H9 (cell line): ENCODE data around the gene CYP2R1. TPM values are rescaled to one million over a fixed set of nuclear protein-coding genes. Genes with fewer than 3 reads are reported as not detected.

ENCODE experiments used
- DNase-seq: peaks from one replicate; pipeline ENCODE4 v3.0.0-alpha.2; 2017
- H2AFZ ChIP-seq: one replicate; pipeline ENCODE4 v1.6.1; 2013; ENCODE audit warnings: mild to moderate bottlenecking, low read length, control low read depth, moderate library complexity
- H2AK5ac ChIP-seq: 2 replicates; pipeline ENCODE4 v1.6.1; 2013; ENCODE audit warnings: low read length, control low read depth, mixed read lengths; ENCODE audit not compliant: insufficient read length
- H2BK120ac ChIP-seq: one replicate; pipeline ENCODE4 v1.6.1; 2013; ENCODE audit warnings: low read depth, mild to moderate bottlenecking, low read length, control low read depth, inconsistent platforms; ENCODE audit not compliant: poor library complexity, severe bottlenecking
- H2BK12ac ChIP-seq: 2 replicates; pipeline ENCODE4 v1.6.1; 2013; ENCODE audit warnings: low read length, control low read depth, mixed read lengths, low read depth; ENCODE audit not compliant: insufficient read length
- H2BK15ac ChIP-seq: 2 replicates; pipeline ENCODE4 v1.6.1; 2013; ENCODE audit warnings: low read depth, low read length, control low read depth
- H2BK20ac ChIP-seq: one replicate; pipeline ENCODE4 v1.6.1; 2013; ENCODE audit warnings: low read depth, mild to moderate bottlenecking, low read length, control low read depth, inconsistent platforms; ENCODE audit not compliant: poor library complexity, severe bottlenecking
- H2BK5ac ChIP-seq: 2 replicates; pipeline ENCODE4 v1.6.1; 2013; ENCODE audit warnings: low read length, control low read depth, mixed read lengths; ENCODE audit not compliant: insufficient read length
- H3K14ac ChIP-seq: 2 replicates; pipeline ENCODE4 v1.6.1; 2013; ENCODE audit warnings: low read length, control low read depth; ENCODE audit not compliant: insufficient read depth
- H3K18ac ChIP-seq: 2 replicates; pipeline ENCODE4 v1.6.1; 2013; ENCODE audit warnings: low read depth, mild to moderate bottlenecking, mixed read lengths, low read length, control low read depth; ENCODE audit not compliant: insufficient read length
- H3K23ac ChIP-seq: 2 replicates; pipeline ENCODE4 v1.6.1; 2013; ENCODE audit warnings: low read length, control low read depth, mixed read lengths, low read depth; ENCODE audit not compliant: insufficient read length
- H3K23me2 ChIP-seq: 2 replicates; pipeline ENCODE4 v1.6.1; 2013; ENCODE audit warnings: low read depth, mild to moderate bottlenecking, mixed read lengths, low read length, control low read depth; ENCODE audit not compliant: insufficient read length, poor library complexity, severe bottlenecking
- H3K27ac ChIP-seq: 2 replicates; pipeline ENCODE4 v1.5.1; 2013; ENCODE audit warnings: low read length, control low read depth, mixed read lengths, low read depth; ENCODE audit not compliant: insufficient read length
- H3K27me3 ChIP-seq: 2 replicates; pipeline ENCODE4 v1.6.1; 2013; ENCODE audit warnings: low read length, control low read depth, inconsistent platforms; ENCODE audit not compliant: insufficient read depth
- H3K4ac ChIP-seq: 2 replicates; pipeline ENCODE4 v1.6.1; 2013; ENCODE audit warnings: low read depth, mild to moderate bottlenecking, control low read depth, inconsistent platforms, low read length, moderate library complexity
- H3K4me1 ChIP-seq: 2 replicates; pipeline ENCODE4 v1.6.1; 2013; ENCODE audit warnings: low read length, control low read depth, inconsistent platforms; ENCODE audit not compliant: insufficient read depth
- H3K4me2 ChIP-seq: 2 replicates; pipeline ENCODE4 v1.6.1; 2013; ENCODE audit warnings: low read length, control low read depth, mixed read lengths; ENCODE audit not compliant: insufficient read length, insufficient read depth
- H3K56ac ChIP-seq: 2 replicates; pipeline ENCODE4 v1.6.1; 2013; ENCODE audit warnings: low read depth, mild to moderate bottlenecking, mixed read lengths, low read length, control low read depth; ENCODE audit not compliant: insufficient read length
- H3K79me1 ChIP-seq: 2 replicates; pipeline ENCODE4 v1.6.1; 2013; ENCODE audit warnings: low read depth, mild to moderate bottlenecking, moderate library complexity, low read length, control low read depth, inconsistent platforms; ENCODE audit not compliant: insufficient read depth, poor library complexity, severe bottlenecking
- H3K79me2 ChIP-seq: 2 replicates; pipeline ENCODE4 v1.6.1; 2013; ENCODE audit warnings: low read length, control low read depth, inconsistent platforms; ENCODE audit not compliant: insufficient read depth
- H3K9ac ChIP-seq: 2 replicates; pipeline ENCODE4 v1.6.1; 2013; ENCODE audit warnings: low read length, control low read depth, mixed read lengths; ENCODE audit not compliant: insufficient read length; ENCODE audit errors: extremely low read depth
- H3K9me3 ChIP-seq: one replicate; pipeline ENCODE4 v1.6.1; 2013; ENCODE audit warnings: low read depth, low read length, inconsistent platforms; ENCODE audit not compliant: control insufficient read depth
- H3T11ph ChIP-seq: one replicate; pipeline ENCODE4 v1.6.1; 2013; ENCODE audit warnings: mild to moderate bottlenecking, low read length, control low read depth, inconsistent platforms
- H4K20me1 ChIP-seq: one replicate; pipeline ENCODE4 v1.6.1; 2013; ENCODE audit not compliant: control insufficient read depth, insufficient read length, insufficient read depth
- H4K5ac ChIP-seq: 2 replicates; pipeline ENCODE4 v1.6.1; 2013; ENCODE audit warnings: low read depth, mild to moderate bottlenecking, mixed read lengths, low read length, control low read depth; ENCODE audit not compliant: insufficient read length
- H4K8ac ChIP-seq: replicated peaks from 2 replicates; pipeline ENCODE4 v1.6.1; 2013; ENCODE audit warnings: low read length, control low read depth, mixed read lengths, low read depth; ENCODE audit not compliant: insufficient read length
- H4K91ac ChIP-seq: 2 replicates; pipeline ENCODE4 v1.6.1; 2013; ENCODE audit warnings: low read depth, mild to moderate bottlenecking, moderate library complexity, mixed read lengths, low read length, control low read depth; ENCODE audit not compliant: insufficient read length
- H3K27ac Mint-ChIP-seq, 3 experiments: 2 replicates in 2 of 3; 3 replicates in 1 of 3; pipeline ENCODE4 v1.8.0; 2020 to 2021; ENCODE audit warnings: mixed read lengths in 3 of 3, mild to moderate bottlenecking in 1 of 3, moderate library complexity in 1 of 3
- H3K27me3 Mint-ChIP-seq: 2 replicates; pipeline ENCODE4 v1.8.0; 2021; ENCODE audit warnings: low read depth, mild to moderate bottlenecking, moderate library complexity, mixed read lengths
- H3K36me3 Mint-ChIP-seq, 3 experiments: 2 replicates in 2 of 3; 3 replicates in 1 of 3; pipeline ENCODE4 v1.8.0; 2020 to 2021; ENCODE audit warnings: low read depth in 3 of 3, mixed read lengths in 3 of 3; ENCODE audit not compliant: insufficient read depth in 1 of 3
- H3K4me1 Mint-ChIP-seq, 2 experiments: 2 replicates each; pipeline ENCODE4 v1.8.0; 2020; ENCODE audit warnings: mixed read lengths in 2 of 2
- H3K4me3 Mint-ChIP-seq, 2 experiments: 2 replicates in 1 of 2; 3 replicates in 1 of 2; pipeline ENCODE4 v1.8.0; 2020 to 2021; ENCODE audit warnings: mild to moderate bottlenecking in 2 of 2, mixed read lengths in 2 of 2, moderate library complexity in 1 of 2
- H3K9me3 Mint-ChIP-seq, 2 experiments: 2 replicates in 1 of 2; 3 replicates in 1 of 2; pipeline ENCODE4 v1.8.0; 2020; ENCODE audit warnings: mild to moderate bottlenecking in 2 of 2, mixed read lengths in 2 of 2, moderate library complexity in 1 of 2
- WGBS: extraction: QIAGEN DNeasy Blood & Tissue Kit; methylation state at CpG from one replicate; pipeline ENCODE4 v1.1.7; 2013; ENCODE audit warnings: missing lambda C conversion rate, low lambda C conversion rate, mixed read lengths; ENCODE audit not compliant: insufficient read length; ENCODE audit errors: extremely low coverage; 5-methylcytosine and 5-hydroxymethylcytosine counted together
- total RNA-seq: library from RNA; stranded (reverse); gene quantifications from 2 replicates; pipeline ENCODE4 v1.2.1, GENCODE V29; 2021
- TF ChIP-seq, protein P1 (sequence below): fragments of 200-600 bp; sonication (generic); conservative IDR thresholded peaks from 3 replicates; pipeline ENCODE4 v1.8.0; 2021; ENCODE audit warnings: antibody characterized with exemption, mild to moderate bottlenecking

The CYP2R1 gene
- total RNA-seq, 1 experiment from 2014 or later = 10.3 TPM

DNA sequence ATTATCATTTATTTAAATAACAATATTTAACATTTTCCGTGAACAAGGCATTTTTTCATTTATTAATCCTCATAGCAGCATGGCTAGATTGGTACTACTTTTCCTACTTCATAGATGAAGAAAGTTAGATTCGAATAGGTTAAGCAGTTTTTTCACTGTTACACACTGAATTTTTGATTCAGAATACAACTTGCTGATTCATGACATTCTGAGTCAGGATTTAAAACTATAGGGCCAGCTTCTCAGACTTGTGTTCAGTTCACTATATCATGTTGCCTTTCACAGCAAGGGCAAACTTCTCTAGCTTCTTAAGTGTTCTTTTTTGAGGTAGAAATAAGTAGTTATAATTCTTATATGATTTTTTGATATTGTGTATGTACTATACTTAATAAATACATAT, 31.5 kb downstream of the CYP2R1 start:
- Histone ChIP-seq H3K9ac (no peak overlapping the region), H3K9me3 (no peaks in the 10 kb centered on the region), H2BK12ac (no peak overlapping the region), H2BK120ac (no peak overlapping the region), H4K8ac (no peak overlapping the region), H3K4me2 (no peak overlapping the region), H3K4me1 (no peaks in the 10 kb centered on the region), H3K23ac (no peak overlapping the region), H3K4ac (no peak overlapping the region), H3K14ac (no peak overlapping the region), H3T11ph (no peak overlapping the region), H2BK15ac (no peak overlapping the region), H3K18ac (no peak overlapping the region), H4K91ac (no peak overlapping the region), H3K23me2 (no peaks in the 10 kb centered on the region), H2AK5ac (no peak overlapping the region), H4K20me1 (no peaks in the 10 kb centered on the region), H3K27ac (no peak overlapping the region), H3K79me2 (no peaks in the 10 kb centered on the region), H3K79me1 (no peaks in the 10 kb centered on the region), H3K56ac (no peak overlapping the region), H2BK5ac (no peak overlapping the region), H2AFZ (no peak overlapping the region), H3K27me3 (no peaks in the 10 kb centered on the region), H4K5ac (no peak overlapping the region), H2BK20ac (no peak overlapping the region)
- Mint-ChIP-seq H3K27ac (no peak overlapping the region), H3K36me3 (peaks cover 5 to 17% (median 14%) of the 10 kb centered on the region in 3 experiments; a peak in 6 of 7 replicates), H3K27me3 (no peaks in the 10 kb centered on the region), H3K4me1 (no peaks in the 10 kb centered on the region), H3K9me3 (peaks cover 0 to 3% of the 10 kb centered on the region in 2 experiments; a peak in 3 of 5 replicates), H3K4me3 (no peak overlapping the region)
- DNase-seq = no peak
- TF ChIP-seq, protein P1, sequence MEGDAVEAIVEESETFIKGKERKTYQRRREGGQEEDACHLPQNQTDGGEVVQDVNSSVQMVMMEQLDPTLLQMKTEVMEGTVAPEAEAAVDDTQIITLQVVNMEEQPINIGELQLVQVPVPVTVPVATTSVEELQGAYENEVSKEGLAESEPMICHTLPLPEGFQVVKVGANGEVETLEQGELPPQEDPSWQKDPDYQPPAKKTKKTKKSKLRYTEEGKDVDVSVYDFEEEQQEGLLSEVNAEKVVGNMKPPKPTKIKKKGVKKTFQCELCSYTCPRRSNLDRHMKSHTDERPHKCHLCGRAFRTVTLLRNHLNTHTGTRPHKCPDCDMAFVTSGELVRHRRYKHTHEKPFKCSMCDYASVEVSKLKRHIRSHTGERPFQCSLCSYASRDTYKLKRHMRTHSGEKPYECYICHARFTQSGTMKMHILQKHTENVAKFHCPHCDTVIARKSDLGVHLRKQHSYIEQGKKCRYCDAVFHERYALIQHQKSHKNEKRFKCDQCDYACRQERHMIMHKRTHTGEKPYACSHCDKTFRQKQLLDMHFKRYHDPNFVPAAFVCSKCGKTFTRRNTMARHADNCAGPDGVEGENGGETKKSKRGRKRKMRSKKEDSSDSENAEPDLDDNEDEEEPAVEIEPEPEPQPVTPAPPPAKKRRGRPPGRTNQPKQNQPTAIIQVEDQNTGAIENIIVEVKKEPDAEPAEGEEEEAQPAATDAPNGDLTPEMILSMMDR = no peak
- no CpG with 5 or more reads among the region's 2 CpGs for WGBS
